ENCODE results near the gene EIF1AX. TPM values are rescaled to one million over a fixed set of nuclear protein-coding genes. Genes with fewer than 3 reads are reported as not detected.

EIF1AX gene
- total and polyA plus RNA-seq, 10 donors, result 23.0 to 75.9 (median 37.2) TPM

- no peak overlapping the region for H3K27ac ChIP-seq
- no peaks in the 10 kb centered on the region for H3K4me1 ChIP-seq
- TF ChIP-seq CTCF (IDR thresholded peaks at IDR 0.05 in 8 of 11, conservative IDR thresholded peaks at IDR 0.05 in 3 of 11) (no peak), POLR2AphosphoS5 (IDR thresholded peaks at IDR 0.05) (no peak), POLR2A (IDR thresholded peaks at IDR 0.05) (no peak)
- intact Hi-C loops (cut with DNase I; ENCODE audit: low total_unique reads), result no loop called here
- no peak overlapping the region for H3K4me3 ChIP-seq
- no peaks in the 10 kb centered on the region for H3K9me3 ChIP-seq
- 69 to 85% (median 75%) methylated on average over 6 of the region's 6 CpGs for WGBS, 5 donors
- no peak for DNase-seq
- H3K27me3 ChIP-seq (replicated peaks in 1 of 7), result peaks cover 0 to 9% (median 0%) of the 10 kb centered on the region in 7 donors
- no peaks in the 10 kb centered on the region for H3K36me3 ChIP-seq
Observed at GRCh38 chrX:20089845-20090244, 51.8 kb downstream of the EIF1AX start.

- intact Hi-C loops (cut with DNase I; ENCODE audit: low total_unique reads), result no loop called here
- 83 to 100% (median 86%) methylated on average over 1 of the region's 1 CpG for WGBS, 5 donors
- Histone ChIP-seq H3K36me3 (no peaks in the 10 kb centered on the region), H3K27me3 (replicated peaks in 1 of 7) (no peaks in the 10 kb centered on the region), H3K4me1 (no peaks in the 10 kb centered on the region), H3K27ac (no peak overlapping the region), H3K9me3 (no peaks in the 10 kb centered on the region), H3K4me3 (no peak overlapping the region)
- TF ChIP-seq POLR2A (IDR thresholded peaks at IDR 0.05) (no peak), POLR2AphosphoS5 (IDR thresholded peaks at IDR 0.05) (no peak), CTCF (IDR thresholded peaks at IDR 0.05 in 8 of 11, conservative IDR thresholded peaks at IDR 0.05 in 3 of 11) (no peak)
- DNase-seq, result no peak
Observed at GRCh38 chrX:20080277-20080676, 61.4 kb downstream of the EIF1AX start.

Small RNA genes within 50 kb of the gene (small RNA-seq; reads per million reads assigned to genes)
- gene RF00493 (14.5 to 44.9 (median 26.3) reads per million in 4 donors), gene RF00494 (0 reads per million in 4 donors)

Other genes starting within 250 kb of the EIF1AX start
- gene BCLAF3, start 150.8 kb downstream of the EIF1AX start, total RNA-seq, result 10 to 100 TPM; 10.5 to 19.2 (median 15.5) TPM
- 1 to 10 TPM; 2.8 to 4.1 (median 3.2) TPM for gene BCLAF3, start 150.8 kb downstream of the EIF1AX start, polyA plus RNA-seq
- gene MAP7D2, start 24.9 kb downstream of the EIF1AX start, total RNA-seq, result under 1 TPM in 5 of 7 donors, not detected in 2; 0.27 to 0.67 (median 0.52) TPM
- under 1 TPM in 2 of 3 donors, not detected in 1; 0.02 to 0.20 TPM for gene MAP7D2, start 24.9 kb downstream of the EIF1AX start, polyA plus RNA-seq
- 10 to 100 TPM; 55.9 to 85.9 (median 69.9) TPM for gene RPS6KA3, start 125.1 kb upstream of the EIF1AX start, total RNA-seq
- gene RPS6KA3, start 125.1 kb upstream of the EIF1AX start, polyA plus RNA-seq, result 10 to 100 TPM in 2 of 3 donors, 1 to 10 TPM in 1; 8.4 to 13.8 (median 10.4) TPM